ENCODE measurements around the gene MUC4. TPM values are rescaled to one million over a fixed set of nuclear protein-coding genes. Genes with fewer than 3 reads are reported as not detected.

Gene MUC4
- total and polyA plus RNA-seq, 10 of the 15 experiments (the other 5 are each of a cell fraction or from before 2014, with no cell fraction given), result 0.02 to 0.46 (median 0.27) TPM; not detected in 4

DNA sequence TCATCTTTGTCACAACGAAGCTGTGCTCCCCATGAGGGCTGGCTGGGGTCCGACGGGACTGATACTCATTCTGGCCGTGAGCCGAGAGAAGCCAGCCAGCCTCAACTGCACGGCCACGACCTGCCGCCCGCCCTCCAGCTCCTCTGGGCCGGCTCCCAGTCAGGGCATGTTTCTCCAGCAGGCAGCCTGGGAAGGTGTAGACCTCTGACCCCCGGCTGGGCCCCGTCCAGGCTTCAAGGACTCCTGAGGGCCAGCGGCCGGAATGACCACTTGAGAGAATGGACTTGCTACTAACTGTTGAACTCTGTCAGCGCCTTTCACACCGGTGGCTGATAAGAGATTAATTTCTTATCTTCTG, 18.1 kb upstream of the MUC4 start:
- 75% methylated on average over 16 of the region's 16 CpGs for WGBS (ENCODE audit: insufficient coverage, insufficient replicate concordance, low lambda C conversion rate, missing lambda C conversion rate)
- in situ Hi-C loops (cut with MboI), result no loop called here
- TF ChIP-seq GATAD2B (conservative IDR thresholded peaks at IDR 0.05; ENCODE audit: low read depth) (no peak), BACH1 (IDR thresholded peaks at IDR 0.05; ENCODE audit: borderline replicate concordance) (no peak), REST (IDR thresholded peaks at IDR 0.05; ENCODE audit: low read depth, low read length) (no peak), ZBTB33 (IDR thresholded peaks at IDR 0.05) (no peak), CEBPB (IDR thresholded peaks at IDR 0.05; ENCODE audit: borderline replicate concordance in 1 of 2, low read depth in 2 of 2, low read length in 2 of 2) (no peak), PKNOX1 (IDR thresholded peaks at IDR 0.05) (no peak), DPF2 (IDR thresholded peaks at IDR 0.05) (no peak), SMC3 (IDR thresholded peaks at IDR 0.05; ENCODE audit: borderline replicate concordance, low read length) (no peak), KDM1A (IDR thresholded peaks at IDR 0.05; ENCODE audit: borderline replicate concordance) (no peak), RAD21 (IDR thresholded peaks at IDR 0.05; ENCODE audit: insufficient read depth, low read depth, low read length) (no peak), JUNB (IDR thresholded peaks at IDR 0.05) (no peak), HCFC1 (IDR thresholded peaks at IDR 0.05; ENCODE audit: low read length) (no peak)
- TF ChIP-seq, protein P1, sequence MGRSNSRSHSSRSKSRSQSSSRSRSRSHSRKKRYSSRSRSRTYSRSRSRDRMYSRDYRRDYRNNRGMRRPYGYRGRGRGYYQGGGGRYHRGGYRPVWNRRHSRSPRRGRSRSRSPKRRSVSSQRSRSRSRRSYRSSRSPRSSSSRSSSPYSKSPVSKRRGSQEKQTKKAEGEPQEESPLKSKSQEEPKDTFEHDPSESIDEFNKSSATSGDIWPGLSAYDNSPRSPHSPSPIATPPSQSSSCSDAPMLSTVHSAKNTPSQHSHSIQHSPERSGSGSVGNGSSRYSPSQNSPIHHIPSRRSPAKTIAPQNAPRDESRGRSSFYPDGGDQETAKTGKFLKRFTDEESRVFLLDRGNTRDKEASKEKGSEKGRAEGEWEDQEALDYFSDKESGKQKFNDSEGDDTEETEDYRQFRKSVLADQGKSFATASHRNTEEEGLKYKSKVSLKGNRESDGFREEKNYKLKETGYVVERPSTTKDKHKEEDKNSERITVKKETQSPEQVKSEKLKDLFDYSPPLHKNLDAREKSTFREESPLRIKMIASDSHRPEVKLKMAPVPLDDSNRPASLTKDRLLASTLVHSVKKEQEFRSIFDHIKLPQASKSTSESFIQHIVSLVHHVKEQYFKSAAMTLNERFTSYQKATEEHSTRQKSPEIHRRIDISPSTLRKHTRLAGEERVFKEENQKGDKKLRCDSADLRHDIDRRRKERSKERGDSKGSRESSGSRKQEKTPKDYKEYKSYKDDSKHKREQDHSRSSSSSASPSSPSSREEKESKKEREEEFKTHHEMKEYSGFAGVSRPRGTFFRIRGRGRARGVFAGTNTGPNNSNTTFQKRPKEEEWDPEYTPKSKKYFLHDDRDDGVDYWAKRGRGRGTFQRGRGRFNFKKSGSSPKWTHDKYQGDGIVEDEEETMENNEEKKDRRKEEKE (IDR thresholded peaks at IDR 0.05), result no peak

More for the DNA sequence above, 18.1 kb upstream of the MUC4 start:
- Histone ChIP-seq H3K27me3 (replicated peaks in 1 of 2; ENCODE audit: control insufficient read depth in 2 of 2, insufficient read depth in 2 of 2, low read length in 1 of 2) (no peaks in the 10 kb centered on the region; a peak in 3 of 4 replicates), H2AFZ (ENCODE audit: control insufficient read depth, low read depth, low read length) (no peak overlapping the region), H3K4me1 (ENCODE audit: control insufficient read depth, insufficient read depth, low read length) (no peaks in the 10 kb centered on the region), H3K36me3 (ENCODE audit: control insufficient read depth in 2 of 2, insufficient read depth in 2 of 2, low read length in 1 of 2) (no peaks in the 10 kb centered on the region), H3K9ac (ENCODE audit: control insufficient read depth, insufficient read depth, low read length) (no peak overlapping the region), H4K20me1 (ENCODE audit: control insufficient read depth, insufficient read depth) (no peaks in the 10 kb centered on the region), H3K27ac (ENCODE audit: control insufficient read depth, insufficient read depth) (no peak overlapping the region), H3K9me3 (replicated peaks; ENCODE audit: control insufficient read depth, insufficient read depth, low read length) (no peaks in the 10 kb centered on the region), H3K4me3 (no peak overlapping the region), H3K4me2 (ENCODE audit: control insufficient read depth, insufficient read depth) (no peak overlapping the region), H3K79me2 (ENCODE audit: control insufficient read depth, insufficient read depth, low read length) (no peaks in the 10 kb centered on the region)
- FAIRE-seq (no peak), ATAC-seq (no peak), DNase-seq (ENCODE audit: low read depth, low spot score) (no peak)
- intact Hi-C loops (cut with micrococcal nuclease; ENCODE audit: unreplicated experiment), result no loop called here
- CTCF ChIA-PET, result no interaction called here
- SMC1A ChIA-PET (ENCODE audit: uncharacterized antibody, unreplicated experiment), result no interaction called here
- POLR2A ChIA-PET, result no interaction called here
- BruUV-seq (replicated peaks), result no TSS peak
- RAD21 ChIA-PET (ENCODE audit: unreplicated experiment), result no interaction called here

All from GM12878 (cell line).